ENCODE data around the gene PANK3. TPM values are rescaled to one million over a fixed set of nuclear protein-coding genes. Genes with fewer than 3 reads are reported as not detected.

PANK3 gene
- polyA plus RNA-seq, 4 donors: 16.3 to 55.3 (median 25.2) TPM

DNA sequence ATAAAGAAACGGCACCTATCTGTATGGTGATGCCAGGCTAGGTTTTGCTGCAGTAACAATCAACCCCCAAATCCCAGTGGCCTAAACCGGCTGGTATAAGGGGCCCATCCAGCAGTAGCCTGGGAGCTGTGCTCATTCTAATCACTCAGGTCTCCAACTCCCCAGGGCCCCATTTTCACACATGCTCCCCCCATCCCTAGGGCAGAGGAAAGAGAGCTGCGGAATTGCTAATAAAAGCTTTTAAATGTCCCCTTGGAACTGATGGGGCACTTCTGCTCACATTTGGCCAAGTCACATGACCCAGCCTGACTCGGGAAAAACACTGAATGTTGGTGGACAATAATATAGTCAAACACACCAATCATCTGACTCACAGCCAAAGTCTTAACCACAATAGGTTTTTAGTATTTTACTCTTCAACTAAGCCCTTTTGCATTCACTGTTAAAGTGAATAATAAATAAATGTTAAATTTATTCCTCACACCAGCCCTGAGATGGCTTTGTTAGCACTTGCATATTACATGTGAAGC is 48.5 kb downstream of the PANK3 start:
- H3K4me1 ChIP-seq (ENCODE audit: control insufficient read depth in 3 of 3, insufficient read depth in 2 of 3, low read depth in 1 of 3, low read length in 2 of 3): peaks cover 0 to 9% (median 3%) of the 10 kb centered on the region in 3 donors
- no peaks in the 10 kb centered on the region for H3K36me3 ChIP-seq (ENCODE audit: control insufficient read depth in 3 of 3, insufficient read depth in 2 of 3, low read depth in 1 of 3, low read length in 3 of 3)
- H3K4me3 ChIP-seq (ENCODE audit: low read depth in 1 of 3, low read length in 3 of 3): no peak overlapping the region
- peaks cover 0 to 11% of the 10 kb centered on the region in 2 donors for H3K9me3 ChIP-seq (ENCODE audit: control insufficient read depth in 2 of 2, insufficient read depth in 1 of 2, low read depth in 1 of 2, low read length in 1 of 2)
- no peak overlapping the region for H3K27ac ChIP-seq (ENCODE audit: low read depth in 1 of 3, low read length in 2 of 3)
- no peak for FAIRE-seq
- DNase-seq: no peak
- H3K27me3 ChIP-seq (ENCODE audit: control insufficient read depth in 3 of 3, insufficient read depth in 3 of 3, low read length in 3 of 3): peaks cover 0 to 23% (median 20%) of the 10 kb centered on the region in 3 donors
- 63 to 87% (median 77%) methylated on average over 4 of the region's 4 CpGs for WGBS, 3 donors

GRCh38 chr5:168529374-168530234 is 49.6 kb downstream of the PANK3 start:
- DNase-seq: peak in 1 of 2 donors; percentile 41
- 16 to 30% (median 29%) methylated on average over 66 to 125 of the region's 125 CpGs for WGBS, 3 donors
- peaks cover 0 to 9% (median 3%) of the 10 kb centered on the region in 3 donors for H3K4me1 ChIP-seq (ENCODE audit: control insufficient read depth in 3 of 3, insufficient read depth in 2 of 3, low read depth in 1 of 3, low read length in 2 of 3)
- FAIRE-seq: no peak
- peaks cover 0 to 23% (median 20%) of the 10 kb centered on the region in 3 donors for H3K27me3 ChIP-seq (ENCODE audit: control insufficient read depth in 3 of 3, insufficient read depth in 3 of 3, low read length in 3 of 3)
- no peaks in the 10 kb centered on the region for H3K36me3 ChIP-seq (ENCODE audit: control insufficient read depth in 3 of 3, insufficient read depth in 2 of 3, low read depth in 1 of 3, low read length in 3 of 3)
- peak overlapping the region; percentile 10 to 56 (median 44) for H3K4me3 ChIP-seq (ENCODE audit: low read depth in 1 of 3, low read length in 3 of 3)
- peaks cover 0 to 11% of the 10 kb centered on the region in 2 donors for H3K9me3 ChIP-seq (ENCODE audit: control insufficient read depth in 2 of 2, insufficient read depth in 1 of 2, low read depth in 1 of 2, low read length in 1 of 2)
- H3K27ac ChIP-seq (ENCODE audit: low read depth in 1 of 3, low read length in 2 of 3): no peak overlapping the region

GRCh38 chr5:168528521-168529373 is 50.4 kb downstream of the PANK3 start, which contains the start of gene FBLL1:
Gene FBLL1 (plus strand): TSS chr5:168529305. CDS start chr5:168529505, 200 bp downstream.
- FAIRE-seq: no peak
- Histone ChIP-seq H3K27me3 (ENCODE audit: control insufficient read depth in 3 of 3, insufficient read depth in 3 of 3, low read length in 3 of 3) (peaks cover 0 to 23% (median 20%) of the 10 kb centered on the region in 3 donors), H3K4me1 (ENCODE audit: control insufficient read depth in 3 of 3, insufficient read depth in 2 of 3, low read depth in 1 of 3, low read length in 2 of 3) (peaks cover 0 to 9% (median 3%) of the 10 kb centered on the region in 3 donors), H3K9me3 (ENCODE audit: control insufficient read depth in 2 of 2, insufficient read depth in 1 of 2, low read depth in 1 of 2, low read length in 1 of 2) (peaks cover 0 to 11% of the 10 kb centered on the region in 2 donors), H3K27ac (ENCODE audit: low read depth in 1 of 3, low read length in 2 of 3) (no peak within 1 kb of the TSS), H3K4me3 (ENCODE audit: low read depth in 1 of 3, low read length in 3 of 3) (peak within 1 kb of the TSS; percentile 10 to 56 (median 44)), H3K36me3 (ENCODE audit: control insufficient read depth in 3 of 3, insufficient read depth in 2 of 3, low read depth in 1 of 3, low read length in 3 of 3) (no peaks in the 10 kb centered on the region)
- 16 to 24% (median 23%) methylated on average over 24 to 38 of the region's 38 CpGs for WGBS, 3 donors
- peak in 1 of 2 donors; percentile 71 for DNase-seq

DNA sequence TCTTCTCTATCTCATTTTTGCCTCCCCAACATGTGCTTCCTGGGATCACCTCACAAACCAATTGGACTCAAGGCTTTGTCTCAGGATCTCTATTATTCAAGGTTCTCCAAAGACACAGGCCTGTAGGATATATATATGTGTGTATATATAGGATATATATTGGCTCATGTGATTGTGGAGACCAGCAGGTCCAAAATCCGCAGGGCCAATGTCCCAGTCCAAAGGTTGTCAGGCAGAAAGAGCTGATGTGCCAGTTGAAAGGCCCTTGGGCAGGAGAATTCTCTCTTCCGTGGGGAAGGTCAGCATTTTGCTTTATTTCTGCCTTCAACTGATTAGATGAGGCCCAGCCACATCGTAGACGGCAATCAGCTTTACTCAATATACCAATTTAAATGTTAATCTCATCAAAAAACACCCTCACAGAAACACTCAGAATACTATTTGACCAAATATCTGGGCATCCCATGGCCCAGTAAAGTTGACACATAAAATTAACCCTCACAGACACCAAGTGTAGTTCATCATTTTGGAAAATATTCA is 51.3 kb downstream of the PANK3 start:
- Histone ChIP-seq H3K9me3 (ENCODE audit: control insufficient read depth in 2 of 2, insufficient read depth in 1 of 2, low read depth in 1 of 2, low read length in 1 of 2) (peaks cover 0 to 11% of the 10 kb centered on the region in 2 donors), H3K4me3 (ENCODE audit: low read depth in 1 of 3, low read length in 3 of 3) (no peak overlapping the region), H3K27me3 (ENCODE audit: control insufficient read depth in 3 of 3, insufficient read depth in 3 of 3, low read length in 3 of 3) (peaks cover 0 to 23% (median 20%) of the 10 kb centered on the region in 3 donors), H3K36me3 (ENCODE audit: control insufficient read depth in 3 of 3, insufficient read depth in 2 of 3, low read depth in 1 of 3, low read length in 3 of 3) (peaks cover 0 to 3% (median 0%) of the 10 kb centered on the region in 3 donors), H3K27ac (ENCODE audit: low read depth in 1 of 3, low read length in 2 of 3) (no peak overlapping the region), H3K4me1 (ENCODE audit: control insufficient read depth in 3 of 3, insufficient read depth in 2 of 3, low read depth in 1 of 3, low read length in 2 of 3) (peaks cover 0 to 9% (median 3%) of the 10 kb centered on the region in 3 donors)
- WGBS, 3 donors: 67 to 90% (median 75%) methylated on average over 4 of the region's 4 CpGs
- DNase-seq (peak in 1 of 2 donors; percentile 55), FAIRE-seq (no peak)

- Histone ChIP-seq H3K27me3 (ENCODE audit: control insufficient read depth in 3 of 3, insufficient read depth in 3 of 3, low read length in 3 of 3) (peaks cover 0 to 17% (median 13%) of the 10 kb centered on the region in 3 donors), H3K4me1 (ENCODE audit: control insufficient read depth in 3 of 3, insufficient read depth in 2 of 3, low read depth in 1 of 3, low read length in 2 of 3) (peaks cover 0 to 9% (median 3%) of the 10 kb centered on the region in 3 donors), H3K4me3 (ENCODE audit: low read depth in 1 of 3, low read length in 3 of 3) (no peak overlapping the region), H3K36me3 (ENCODE audit: control insufficient read depth in 3 of 3, insufficient read depth in 2 of 3, low read depth in 1 of 3, low read length in 3 of 3) (peaks cover 0 to 6% (median 0%) of the 10 kb centered on the region in 3 donors), H3K9me3 (ENCODE audit: control insufficient read depth in 2 of 2, insufficient read depth in 1 of 2, low read depth in 1 of 2, low read length in 1 of 2) (peaks cover 0 to 11% of the 10 kb centered on the region in 2 donors), H3K27ac (ENCODE audit: low read depth in 1 of 3, low read length in 2 of 3) (no peak overlapping the region)
- no peak for FAIRE-seq
- DNase-seq: peak; percentile 44 to 45
- WGBS, 3 donors: 55 to 64% (median 62%) methylated on average over 2 of the region's 2 CpGs
Observed at GRCh38 chr5:168525856-168526255, 53.3 kb downstream of the PANK3 start.

GRCh38 chr5:168513861-168514428 is 65.2 kb downstream of the PANK3 start:
- FAIRE-seq: no peak

DNA sequence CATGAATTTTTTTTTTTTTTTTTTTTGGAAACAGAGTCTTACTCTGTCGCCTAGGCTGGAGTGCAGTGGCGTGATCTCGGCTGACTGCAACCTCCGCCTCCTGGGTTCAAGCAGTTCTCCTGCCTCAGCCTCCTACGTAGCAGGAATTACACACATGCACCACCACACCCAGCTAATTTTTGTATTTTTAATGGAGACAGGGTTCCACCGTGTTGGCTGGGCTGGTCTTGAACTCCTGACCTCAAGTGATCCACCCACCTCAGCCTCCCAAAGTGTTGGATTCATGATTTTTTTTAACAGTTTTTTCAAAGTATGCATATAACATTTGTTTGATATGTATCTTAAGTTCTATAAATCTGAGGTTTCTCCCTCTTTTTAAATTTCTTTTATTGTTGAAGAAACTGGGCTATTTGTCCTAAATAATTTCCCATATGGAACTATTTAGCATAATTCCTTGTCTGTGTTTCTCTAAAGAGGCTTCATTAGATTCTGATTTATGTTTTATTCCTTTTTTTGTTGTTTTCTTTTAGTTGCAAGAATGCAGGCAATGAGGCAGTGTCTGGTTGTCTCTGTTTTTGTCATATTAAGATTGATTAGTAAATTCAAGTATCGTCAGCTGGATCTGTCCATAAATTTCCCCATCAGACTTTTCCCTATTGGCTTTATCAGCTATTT is 76.5 kb downstream of the PANK3 start:
- H3K27me3 ChIP-seq (ENCODE audit: control insufficient read depth in 3 of 3, insufficient read depth in 3 of 3, low read length in 3 of 3): no peaks in the 10 kb centered on the region
- H3K4me1 ChIP-seq (ENCODE audit: control insufficient read depth in 3 of 3, insufficient read depth in 2 of 3, low read depth in 1 of 3, low read length in 2 of 3): no peaks in the 10 kb centered on the region
- no peak overlapping the region for H3K4me3 ChIP-seq (ENCODE audit: low read depth in 1 of 3, low read length in 3 of 3)
- no peaks in the 10 kb centered on the region for H3K9me3 ChIP-seq (ENCODE audit: control insufficient read depth in 2 of 2, insufficient read depth in 1 of 2, low read depth in 1 of 2, low read length in 1 of 2)
- WGBS, 3 donors: 84 to 94% (median 88%) methylated on average over 7 of the region's 7 CpGs
- H3K36me3 ChIP-seq (ENCODE audit: control insufficient read depth in 3 of 3, insufficient read depth in 2 of 3, low read depth in 1 of 3, low read length in 3 of 3): peaks cover 11 to 39% (median 15%) of the 10 kb centered on the region in 3 donors
- DNase-seq (no peak), FAIRE-seq (no peak)
- no peak overlapping the region for H3K27ac ChIP-seq (ENCODE audit: low read depth in 1 of 3, low read length in 2 of 3)

More at GRCh38 chr5:168513861-168514428, 65.2 kb downstream of the PANK3 start:
- Histone ChIP-seq H3K9me3 (ENCODE audit: control insufficient read depth in 2 of 2, insufficient read depth in 1 of 2, low read depth in 1 of 2, low read length in 1 of 2) (peaks cover 0 to 13% of the 10 kb centered on the region in 2 donors), H3K4me1 (ENCODE audit: control insufficient read depth in 3 of 3, insufficient read depth in 2 of 3, low read depth in 1 of 3, low read length in 2 of 3) (no peaks in the 10 kb centered on the region), H3K27ac (ENCODE audit: low read depth in 1 of 3, low read length in 2 of 3) (no peak overlapping the region), H3K27me3 (ENCODE audit: control insufficient read depth in 3 of 3, insufficient read depth in 3 of 3, low read length in 3 of 3) (no peaks in the 10 kb centered on the region), H3K36me3 (ENCODE audit: control insufficient read depth in 3 of 3, insufficient read depth in 2 of 3, low read depth in 1 of 3, low read length in 3 of 3) (peaks cover 30 to 55% (median 34%) of the 10 kb centered on the region in 3 donors), H3K4me3 (ENCODE audit: low read depth in 1 of 3, low read length in 3 of 3) (no peak overlapping the region)
- WGBS, 3 donors: 97 to 100% (median 99%) methylated on average over 2 of the region's 2 CpGs
- no peak for DNase-seq

All from small intestine (tissue), 7 donors.